HG03439 (cell line): ENCODE measurements around the gene NT5DC3.

Source experiments
- ATAC-seq: cut with Tn5 transposase; IDR thresholded peaks from one replicate; pipeline ENCODE4 v1.9.1; 2021; ENCODE audit warnings: mild to moderate bottlenecking, moderate library complexity; ENCODE audit not compliant: unreplicated experiment

Gene NT5DC3

GRCh38 chr12:103840876-103841689 lies at the start of gene NT5DC3:
Gene NT5DC3, minus strand, starts transcription at chr12:103841234. Its CDS starts 78 bp downstream, at chr12:103841156.
- peak; percentile 82 for ATAC-seq

DNA sequence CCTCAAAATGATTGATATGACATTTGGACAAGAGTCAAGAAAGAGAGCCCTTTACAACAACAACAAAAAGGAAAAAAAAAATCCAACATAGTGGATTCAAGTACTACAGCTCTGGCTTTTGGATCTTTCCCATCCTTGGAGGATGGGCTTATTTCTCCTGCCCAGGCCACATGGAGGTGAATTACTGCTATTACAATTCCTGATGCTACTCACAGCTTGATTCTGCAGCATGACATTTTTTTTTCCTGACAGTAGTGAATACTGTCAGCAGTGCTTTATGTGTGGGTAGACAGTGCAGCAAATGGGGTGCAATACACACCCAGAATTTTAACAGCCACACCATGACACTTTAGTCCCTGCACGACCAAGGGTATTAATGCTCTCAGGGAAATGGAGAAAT lies 46.7 kb upstream of the NT5DC3 start:
- no peak for ATAC-seq

GRCh38 chr12:103886195-103886797 lies 45.3 kb upstream of the NT5DC3 start:
- no peak for ATAC-seq

GRCh38 chr12:103884316-103884715 lies 43.3 kb upstream of the NT5DC3 start:
- no peak for ATAC-seq

GRCh38 chr12:103883908-103884307 lies 42.9 kb upstream of the NT5DC3 start:
- no peak for ATAC-seq

GRCh38 chr12:103882861-103883596 lies 42.0 kb upstream of the NT5DC3 start:
- no peak for ATAC-seq

GRCh38 chr12:103881261-103881660 lies 40.2 kb upstream of the NT5DC3 start:
- no peak for ATAC-seq

DNA sequence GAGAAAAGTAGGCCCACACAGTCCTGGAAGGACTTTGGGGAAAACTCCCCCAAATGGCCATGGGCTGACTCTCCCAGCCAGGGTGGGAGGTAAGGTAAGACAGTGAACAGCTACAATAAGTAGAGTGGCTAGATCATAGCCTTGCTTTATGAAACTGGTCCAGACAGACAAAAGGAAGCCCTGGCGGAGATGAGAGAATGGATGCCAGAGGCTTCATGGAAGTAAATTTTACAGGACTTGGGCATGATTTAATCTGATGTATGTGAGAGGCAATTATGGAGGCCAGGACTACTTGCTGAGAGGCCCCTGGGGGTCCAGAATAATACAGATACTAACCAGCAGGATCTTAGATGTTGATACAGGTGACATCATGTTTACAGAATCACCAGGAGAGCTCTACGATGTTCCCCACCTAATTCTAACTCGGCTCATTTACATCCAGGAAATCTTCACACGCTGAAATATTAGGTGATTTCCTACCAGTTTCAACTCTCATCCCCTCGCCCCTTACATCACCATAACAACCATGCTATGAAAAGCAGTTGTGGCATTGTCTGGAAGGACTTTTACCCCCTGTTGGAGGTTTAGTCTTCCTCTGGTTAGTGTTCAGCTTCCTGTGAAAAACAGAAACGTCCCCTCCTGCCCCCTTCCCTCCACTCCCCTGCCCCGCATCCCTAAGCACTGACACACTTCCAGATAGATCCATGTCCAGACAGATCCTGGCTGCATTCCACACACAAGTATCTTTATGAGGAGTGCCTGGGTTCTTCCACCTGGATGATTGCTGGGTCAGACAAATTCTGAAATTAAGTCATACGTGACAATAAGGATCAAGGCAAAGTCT lies 39.5 kb upstream of the NT5DC3 start:
- ATAC-seq, result no peak

DNA sequence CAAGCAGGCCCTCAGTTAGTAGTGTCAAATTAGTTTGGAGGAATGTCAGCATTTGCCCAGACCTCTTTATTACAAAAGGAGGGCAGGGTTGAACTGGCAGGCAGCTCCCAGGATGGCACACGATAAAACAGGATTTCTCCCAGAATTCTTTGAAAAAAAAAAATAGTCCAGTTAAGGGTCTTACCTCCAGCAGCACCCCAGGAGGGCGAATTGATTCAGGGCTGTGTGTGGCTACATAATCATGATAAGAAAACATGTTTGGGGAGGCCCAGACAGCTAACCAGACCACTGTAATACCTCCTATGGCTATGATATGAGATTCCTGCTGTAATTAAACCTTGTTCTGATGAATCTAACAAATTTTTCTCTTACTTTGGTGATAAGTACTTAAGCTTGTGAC lies 38.8 kb upstream of the NT5DC3 start:
- no peak for ATAC-seq

GRCh38 chr12:103879048-103879692 lies 38.1 kb upstream of the NT5DC3 start:
- ATAC-seq, result no peak

- no peak for ATAC-seq
Observed at GRCh38 chr12:103877934-103878510, 37.0 kb upstream of the NT5DC3 start.

GRCh38 chr12:103877288-103877687 lies 36.3 kb upstream of the NT5DC3 start:
- no peak for ATAC-seq

DNA sequence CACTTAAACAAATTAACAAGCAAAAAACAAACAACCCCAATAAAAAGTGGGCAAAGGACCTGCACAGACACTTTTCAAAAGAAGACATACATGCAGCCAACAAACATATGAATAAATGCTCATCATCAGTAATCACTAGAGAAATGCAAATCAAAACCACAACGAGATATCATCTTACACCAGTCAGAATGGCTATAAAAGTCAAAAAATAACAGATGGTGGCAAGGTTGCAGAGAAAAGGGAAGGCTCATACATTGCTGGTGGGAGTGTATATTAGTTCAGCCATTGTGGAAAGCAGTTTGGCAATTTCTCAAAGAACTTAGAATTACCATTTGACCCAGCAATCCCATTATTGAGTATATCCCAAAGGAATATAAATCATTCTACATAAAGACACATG lies 34.6 kb upstream of the NT5DC3 start:
- ATAC-seq, result no peak

- ATAC-seq, result no peak
Observed at GRCh38 chr12:103868215-103868614, 27.2 kb upstream of the NT5DC3 start.

- ATAC-seq, result no peak
Observed at GRCh38 chr12:103865151-103865730, 24.2 kb upstream of the NT5DC3 start.

DNA sequence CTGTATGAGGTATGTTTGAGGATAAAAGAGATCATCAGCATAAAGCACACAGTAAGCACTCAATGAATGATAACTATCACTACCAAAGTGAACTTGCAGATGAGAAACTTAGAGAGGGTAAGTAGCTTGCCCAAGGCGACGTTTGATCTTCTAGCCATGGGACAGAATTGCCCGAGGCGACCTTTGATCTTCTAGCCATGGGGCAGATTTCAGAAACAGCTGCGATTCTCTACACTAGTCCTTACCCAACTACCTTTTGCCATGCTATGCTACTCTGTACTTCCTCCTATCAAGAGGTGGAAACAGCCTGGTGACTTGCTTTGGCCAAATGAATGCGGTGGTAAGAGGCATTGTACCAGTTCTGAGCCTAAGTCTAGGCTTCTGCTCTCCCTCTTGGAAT lies 23.7 kb upstream of the NT5DC3 start:
- ATAC-seq, result no peak

DNA sequence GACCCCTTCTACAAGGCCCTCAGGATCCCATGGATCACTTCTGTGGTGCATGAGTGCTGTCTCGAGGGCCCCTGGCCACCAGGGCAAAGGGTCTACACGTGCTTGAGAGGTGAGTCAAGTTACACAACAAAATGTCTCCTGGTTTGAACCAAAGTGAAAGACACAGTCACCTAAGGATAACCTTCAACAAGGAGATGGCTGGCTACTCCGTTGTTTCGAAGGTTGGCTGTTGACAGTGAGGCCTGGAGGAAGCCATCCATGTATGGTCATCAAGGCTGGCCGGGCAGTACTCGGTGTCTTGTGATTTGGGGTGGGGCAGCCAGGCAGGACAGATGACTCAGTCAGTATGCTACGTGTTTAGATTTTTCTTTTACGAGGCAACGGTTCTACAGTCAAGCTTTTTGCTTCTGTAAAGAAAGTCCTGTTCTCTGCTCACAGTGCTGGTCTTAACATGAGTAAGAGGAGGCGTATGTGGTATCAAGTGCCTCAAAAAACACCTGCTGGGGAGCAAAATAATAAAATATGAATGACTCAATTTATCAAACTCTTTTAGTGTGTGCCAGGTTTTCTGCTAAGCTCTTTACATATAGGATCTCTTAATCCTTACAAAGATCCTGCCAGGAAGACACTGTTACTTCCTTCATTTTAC lies 18.0 kb upstream of the NT5DC3 start:
- ATAC-seq, result no peak

DNA sequence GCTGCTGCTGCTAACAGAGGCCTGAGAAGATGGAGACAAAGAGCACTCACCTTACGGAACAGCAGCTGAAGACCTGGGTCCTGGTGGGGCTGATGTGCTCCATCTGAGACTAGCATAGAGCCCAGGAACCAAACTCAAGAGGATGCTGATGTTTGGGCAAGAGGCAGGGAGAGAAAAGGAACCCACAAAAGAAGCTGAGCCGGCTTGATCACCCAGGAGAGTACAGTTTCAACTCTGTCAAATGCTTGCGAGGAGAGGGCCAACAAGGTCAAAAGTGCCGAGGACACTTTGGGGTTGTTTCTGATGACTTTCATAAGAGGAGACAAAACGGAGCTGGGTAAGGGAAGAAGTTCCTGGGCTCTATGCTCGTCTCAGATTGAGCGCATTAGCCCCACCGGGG lies 17.3 kb upstream of the NT5DC3 start:
- no peak for ATAC-seq

DNA sequence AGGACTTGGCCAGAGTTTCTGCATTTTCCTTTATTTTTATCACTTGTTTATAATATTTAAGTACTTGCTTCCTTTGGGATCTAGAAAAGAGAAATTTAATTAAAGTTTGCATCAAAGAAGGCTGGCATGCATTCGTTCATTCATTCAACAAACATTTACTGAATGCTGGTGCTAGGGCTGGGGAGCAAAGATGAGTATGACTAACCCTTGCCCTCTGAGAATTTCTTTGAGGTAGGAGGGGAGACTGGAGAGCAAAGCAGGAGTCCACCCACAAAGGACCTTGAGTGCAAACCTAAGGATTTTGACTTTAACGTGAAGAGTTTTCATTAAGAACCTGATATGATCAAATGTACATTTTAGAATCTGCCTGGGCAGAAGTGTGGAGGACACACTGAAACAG lies 16.1 kb upstream of the NT5DC3 start:
- ATAC-seq, result no peak
